Cardiac muscle cell (in vitro differentiated cells and primary cell): ENCODE data around the gene IARS1. TPM values are rescaled to one million over a fixed set of nuclear protein-coding genes. Genes with fewer than 3 reads are reported as not detected.

Source experiments
- DNase-seq, 2 donors: peaks; one replicate each; pipeline versions ENCODE4 v3.0.0 to v3.0.0-alpha.2; 2010 to 2017; ENCODE audit warnings: low read depth in 1 of 2, low spot score in 1 of 2
- H3K27ac ChIP-seq: fragments of 200-600 bp; sonication (generic); 2 replicates; pipeline ENCODE4 v1.5.1; 2016
- H3K27me3 ChIP-seq: fragments of 200-600 bp; sonication (generic); 2 replicates; pipeline ENCODE4 v1.6.0; 2016; ENCODE audit warnings: control low read depth
- H3K36me3 ChIP-seq: fragments of 200-600 bp; sonication (generic); 2 replicates; pipeline ENCODE4 v1.5.1; 2016; ENCODE audit warnings: control low read depth
- H3K4me1 ChIP-seq: fragments of 200-600 bp; sonication (generic); 2 replicates; pipeline ENCODE4 v1.8.1; 2017; ENCODE audit warnings: low read depth, mild to moderate bottlenecking, mixed run types
- H3K4me3 ChIP-seq: fragments of 200-600 bp; sonication (generic); 2 replicates; pipeline ENCODE4 v1.5.1; 2016; ENCODE audit warnings: mild to moderate bottlenecking
- H3K9me3 ChIP-seq: fragments of 200-600 bp; sonication (generic); 2 replicates; pipeline ENCODE4 v1.5.1; 2017; ENCODE audit warnings: low read depth, mild to moderate bottlenecking, control low read depth
- polyA plus RNA-seq: library from polyadenylated mRNA; unstranded; fragments of >200 nt; fragmentation: Nextera tagmentation; extraction: Ambion mirVana; gene quantifications from 2 replicates; pipeline ENCODE4 v1.2.1, GENCODE V29; 2016
- total RNA-seq: library from RNA; depleted of rRNA; stranded (reverse); fragments of >200 nt; gene quantifications from 2 replicates; pipeline ENCODE4 v1.2.3, GENCODE V29; 2016
- TF ChIP-seq, protein P1 (sequence below): IDR thresholded peaks from 2 replicates; pipeline ENCODE4 v1.5.1; 2012; ENCODE audit warnings: low read depth, mild to moderate bottlenecking, low read length

IARS1 gene
- total and polyA plus RNA-seq, 2 experiments from 2014 or later: 87.1 to 96.3 TPM

DNA sequence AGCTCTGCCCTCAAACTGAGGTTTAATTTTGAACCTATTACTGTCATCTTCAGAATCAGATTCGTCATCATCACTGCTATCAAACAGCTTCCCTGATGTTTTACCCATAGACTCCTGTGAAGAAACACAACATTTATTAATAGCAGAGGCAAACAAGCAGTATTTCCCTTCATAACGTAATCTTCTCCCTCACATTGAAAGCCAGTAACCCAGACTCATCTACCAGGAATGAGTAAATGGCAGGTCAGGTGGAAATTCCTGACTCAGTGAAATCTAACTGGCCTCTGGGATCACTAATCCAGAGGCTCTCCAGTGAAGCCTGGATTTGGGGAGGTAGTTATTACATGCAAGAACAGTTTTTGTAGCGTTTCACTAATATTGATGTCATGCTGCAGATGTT, 17.1 kb upstream of the IARS1 start:
- DNase-seq: no peak
- Histone ChIP-seq H3K27me3 (no peaks in the 10 kb centered on the region), H3K4me3 (no peak overlapping the region), H3K9me3 (no peaks in the 10 kb centered on the region), H3K4me1 (peaks cover 16% of the 10 kb centered on the region), H3K36me3 (peaks cover 47% of the 10 kb centered on the region), H3K27ac (no peak overlapping the region)
- TF ChIP-seq, protein P1, sequence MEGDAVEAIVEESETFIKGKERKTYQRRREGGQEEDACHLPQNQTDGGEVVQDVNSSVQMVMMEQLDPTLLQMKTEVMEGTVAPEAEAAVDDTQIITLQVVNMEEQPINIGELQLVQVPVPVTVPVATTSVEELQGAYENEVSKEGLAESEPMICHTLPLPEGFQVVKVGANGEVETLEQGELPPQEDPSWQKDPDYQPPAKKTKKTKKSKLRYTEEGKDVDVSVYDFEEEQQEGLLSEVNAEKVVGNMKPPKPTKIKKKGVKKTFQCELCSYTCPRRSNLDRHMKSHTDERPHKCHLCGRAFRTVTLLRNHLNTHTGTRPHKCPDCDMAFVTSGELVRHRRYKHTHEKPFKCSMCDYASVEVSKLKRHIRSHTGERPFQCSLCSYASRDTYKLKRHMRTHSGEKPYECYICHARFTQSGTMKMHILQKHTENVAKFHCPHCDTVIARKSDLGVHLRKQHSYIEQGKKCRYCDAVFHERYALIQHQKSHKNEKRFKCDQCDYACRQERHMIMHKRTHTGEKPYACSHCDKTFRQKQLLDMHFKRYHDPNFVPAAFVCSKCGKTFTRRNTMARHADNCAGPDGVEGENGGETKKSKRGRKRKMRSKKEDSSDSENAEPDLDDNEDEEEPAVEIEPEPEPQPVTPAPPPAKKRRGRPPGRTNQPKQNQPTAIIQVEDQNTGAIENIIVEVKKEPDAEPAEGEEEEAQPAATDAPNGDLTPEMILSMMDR: no peak

DNA sequence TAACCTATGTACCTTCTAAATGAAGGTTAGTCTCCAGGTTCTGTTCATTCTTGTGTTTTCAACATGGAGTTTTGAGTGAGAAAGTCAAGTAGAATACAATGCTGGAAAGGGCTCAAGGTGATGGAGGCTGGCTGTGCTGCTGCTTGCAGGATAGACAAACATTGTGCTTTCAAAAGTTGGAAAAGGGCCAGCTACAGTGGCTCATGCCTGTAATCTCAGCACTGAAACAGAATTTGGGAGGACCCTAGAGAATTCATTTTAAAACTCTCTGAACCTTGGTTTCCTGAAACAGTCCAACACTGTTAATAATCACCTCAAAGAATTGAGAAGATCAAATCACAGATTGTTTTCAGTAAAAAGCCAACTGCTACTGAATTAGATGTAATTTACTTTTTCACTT, 15.4 kb upstream of the IARS1 start:
- Histone ChIP-seq H3K9me3 (no peaks in the 10 kb centered on the region), H3K4me1 (peaks cover 12% of the 10 kb centered on the region), H3K27me3 (no peaks in the 10 kb centered on the region), H3K27ac (no peak overlapping the region), H3K36me3 (peaks cover 61% of the 10 kb centered on the region), H3K4me3 (no peak overlapping the region)
- peak in 1 of 2 donors; percentile 62 for DNase-seq
- TF ChIP-seq, protein P1: no peak

DNA sequence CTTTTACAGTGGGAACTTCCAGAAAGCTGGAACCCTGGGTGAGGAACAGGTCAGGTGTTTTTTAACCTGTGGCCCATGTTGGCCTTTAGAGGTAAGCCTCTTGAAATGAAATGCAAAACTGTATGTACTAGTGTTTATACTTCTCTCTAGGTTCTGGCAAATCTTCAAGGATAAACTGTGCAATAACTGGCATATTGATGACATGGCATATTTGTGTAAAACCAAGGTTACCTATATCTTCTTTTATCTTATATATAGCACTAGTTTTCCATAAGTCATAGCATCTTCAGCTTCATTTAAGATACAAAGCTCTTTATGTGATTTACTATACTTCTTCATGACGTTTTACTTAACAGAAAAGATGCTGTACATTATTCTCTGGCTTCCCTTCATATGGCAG, 7.4 kb upstream of the IARS1 start:
- DNase-seq: no peak
- Histone ChIP-seq H3K4me3 (no peak overlapping the region), H3K36me3 (peaks cover 63% of the 10 kb centered on the region), H3K27me3 (no peaks in the 10 kb centered on the region), H3K4me1 (peaks cover 5% of the 10 kb centered on the region), H3K27ac (no peak overlapping the region), H3K9me3 (no peaks in the 10 kb centered on the region)
- TF ChIP-seq, protein P1: no peak

DNA sequence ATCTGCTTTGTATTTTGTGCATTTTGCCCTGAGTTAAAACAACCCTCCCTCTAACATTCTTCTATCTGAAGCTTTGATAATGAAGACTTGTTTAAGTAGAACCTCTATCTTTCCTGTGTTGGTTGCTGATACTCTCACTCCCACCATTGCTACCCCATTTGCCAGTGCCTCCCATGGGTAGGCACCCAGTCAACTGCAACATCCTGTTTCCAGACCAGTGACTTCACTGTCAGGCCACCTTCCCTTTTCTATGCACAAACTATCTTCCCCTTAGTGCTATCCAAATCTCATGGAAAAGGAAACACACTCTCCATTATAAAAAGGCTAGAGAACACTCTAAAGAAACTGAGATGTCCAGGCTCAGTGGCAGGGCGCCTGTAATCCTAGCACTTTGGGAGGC, 5.6 kb upstream of the IARS1 start:
- no peak for DNase-seq
- Histone ChIP-seq H3K9me3 (no peaks in the 10 kb centered on the region), H3K27me3 (no peaks in the 10 kb centered on the region), H3K27ac (no peak overlapping the region), H3K36me3 (peaks cover 49% of the 10 kb centered on the region), H3K4me3 (no peak overlapping the region), H3K4me1 (peaks cover 24% of the 10 kb centered on the region)
- TF ChIP-seq, protein P1: no peak

DNA sequence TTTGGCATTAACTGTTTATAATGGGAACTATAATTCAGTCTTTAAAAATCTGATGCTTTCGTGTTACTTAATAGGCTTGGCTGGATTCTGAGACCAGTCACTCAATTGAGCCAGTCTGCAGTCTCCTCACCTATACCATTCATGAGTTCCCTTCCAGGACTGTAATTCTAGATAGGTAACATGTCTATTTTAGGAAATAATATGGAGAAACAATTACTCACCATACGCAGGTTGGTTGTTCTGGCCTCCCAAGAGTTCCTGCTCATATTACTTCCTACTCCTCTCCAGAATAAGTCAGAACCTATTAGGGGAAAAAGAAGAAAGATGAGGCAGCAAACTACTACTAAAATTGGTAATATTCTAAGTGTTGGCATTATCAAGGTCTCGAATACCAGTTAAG, 4.5 kb upstream of the IARS1 start:
- Histone ChIP-seq H3K27me3 (no peaks in the 10 kb centered on the region), H3K9me3 (no peaks in the 10 kb centered on the region), H3K4me3 (no peak overlapping the region), H3K4me1 (peaks cover 27% of the 10 kb centered on the region), H3K36me3 (peaks cover 46% of the 10 kb centered on the region), H3K27ac (no peak overlapping the region)
- no peak for DNase-seq
- TF ChIP-seq, protein P1: no peak

DNA sequence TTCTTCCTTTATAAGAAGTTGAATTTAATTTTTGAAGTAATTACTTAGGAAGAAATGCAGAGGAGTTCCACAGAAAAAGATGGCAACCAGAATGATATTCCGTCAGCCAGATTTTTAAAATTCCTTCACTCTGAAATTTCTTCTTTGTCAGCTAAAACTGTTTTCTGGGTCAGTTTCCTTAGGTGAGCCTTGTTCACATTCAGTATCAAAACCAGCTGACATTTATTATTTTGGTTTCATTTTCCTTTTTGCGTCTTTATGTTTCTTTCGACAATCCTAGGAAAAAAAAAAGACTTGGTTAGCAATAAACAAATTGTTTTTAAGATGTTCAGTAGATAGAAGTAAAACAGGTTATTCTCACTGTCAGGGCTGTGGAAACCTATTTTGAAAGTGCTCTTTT, 4.1 kb upstream of the IARS1 start:
- Histone ChIP-seq H3K27ac (peak overlapping the region; percentile 54), H3K36me3 (peaks cover 46% of the 10 kb centered on the region), H3K9me3 (no peaks in the 10 kb centered on the region), H3K4me1 (peaks cover 31% of the 10 kb centered on the region), H3K27me3 (no peaks in the 10 kb centered on the region), H3K4me3 (no peak overlapping the region)
- DNase-seq: no peak
- TF ChIP-seq, protein P1: no peak
